Ishikawa (cell line): ENCODE measurements around the gene SLC28A3.

ENCODE experiments used
- CEBPB ChIP-seq: IDR thresholded peaks from 2 replicates; pipeline ENCODE4 v1.6.1; 2012
- CREB1 ChIP-seq: IDR thresholded peaks from 2 replicates; pipeline ENCODE4 v1.6.1; 2012; ENCODE audit warnings: low read depth
- EGR1 ChIP-seq: IDR thresholded peaks from 2 replicates; pipeline ENCODE4 v1.6.1; 2012
- EP300 ChIP-seq: IDR thresholded peaks from 2 replicates; pipeline ENCODE4 v1.6.1; 2012; ENCODE audit warnings: borderline replicate concordance
- FOXM1 ChIP-seq: IDR thresholded peaks from 2 replicates; pipeline ENCODE4 v1.6.1; 2012; ENCODE audit warnings: low read depth, borderline replicate concordance
- NFIC ChIP-seq: IDR thresholded peaks from 2 replicates; pipeline ENCODE4 v1.6.1; 2012
- RAD21 ChIP-seq: IDR thresholded peaks from 2 replicates; pipeline ENCODE4 v1.6.1; 2012; ENCODE audit warnings: low read depth
- TAF1 ChIP-seq: IDR thresholded peaks from 2 replicates; pipeline ENCODE4 v1.6.1; 2012; ENCODE audit warnings: low read depth, mild to moderate bottlenecking
- TCF12 ChIP-seq: IDR thresholded peaks from 2 replicates; pipeline ENCODE4 v1.6.1; 2012; ENCODE audit warnings: low read depth
- TEAD4 ChIP-seq: IDR thresholded peaks from 2 replicates; pipeline ENCODE4 v1.6.1; 2012
- YY1 ChIP-seq: IDR thresholded peaks from 2 replicates; pipeline ENCODE4 v1.6.1; 2012; ENCODE audit warnings: low read depth
- ZBTB7A ChIP-seq: IDR thresholded peaks from 2 replicates; pipeline ENCODE4 v1.6.1; 2012; ENCODE audit warnings: low read depth
- TF ChIP-seq, protein P1 (sequence below): IDR thresholded peaks from 2 replicates; pipeline ENCODE4 v1.6.1; 2012; ENCODE audit warnings: low read depth, mild to moderate bottlenecking
- TF ChIP-seq, protein P2 (sequence below): IDR thresholded peaks from 2 replicates; pipeline ENCODE4 v1.6.1; 2012
- TF ChIP-seq, protein P3 (sequence below): IDR thresholded peaks from 2 replicates; pipeline ENCODE4 v1.6.1; 2012

SLC28A3 gene

DNA sequence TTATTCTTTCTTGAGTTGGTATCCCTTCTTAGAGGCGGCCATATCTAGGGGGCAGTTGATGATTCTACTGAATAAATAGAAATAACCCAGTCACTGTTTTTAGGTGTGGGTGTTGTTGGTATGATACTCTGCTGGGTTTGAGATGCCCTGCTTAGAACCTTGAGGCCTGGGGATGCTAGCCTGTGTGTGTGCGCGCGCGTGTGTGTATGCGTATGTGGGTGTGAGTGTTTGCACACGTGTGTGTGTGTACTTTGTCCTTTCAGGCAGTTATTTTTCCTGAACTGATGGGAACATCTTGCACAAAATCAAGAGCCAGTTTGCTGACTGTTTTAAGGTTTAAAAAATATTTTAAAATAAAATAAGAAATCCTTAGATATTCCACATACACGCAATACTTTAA lies 3.3 kb downstream of the SLC28A3 start:
- TF ChIP-seq, protein P1, sequence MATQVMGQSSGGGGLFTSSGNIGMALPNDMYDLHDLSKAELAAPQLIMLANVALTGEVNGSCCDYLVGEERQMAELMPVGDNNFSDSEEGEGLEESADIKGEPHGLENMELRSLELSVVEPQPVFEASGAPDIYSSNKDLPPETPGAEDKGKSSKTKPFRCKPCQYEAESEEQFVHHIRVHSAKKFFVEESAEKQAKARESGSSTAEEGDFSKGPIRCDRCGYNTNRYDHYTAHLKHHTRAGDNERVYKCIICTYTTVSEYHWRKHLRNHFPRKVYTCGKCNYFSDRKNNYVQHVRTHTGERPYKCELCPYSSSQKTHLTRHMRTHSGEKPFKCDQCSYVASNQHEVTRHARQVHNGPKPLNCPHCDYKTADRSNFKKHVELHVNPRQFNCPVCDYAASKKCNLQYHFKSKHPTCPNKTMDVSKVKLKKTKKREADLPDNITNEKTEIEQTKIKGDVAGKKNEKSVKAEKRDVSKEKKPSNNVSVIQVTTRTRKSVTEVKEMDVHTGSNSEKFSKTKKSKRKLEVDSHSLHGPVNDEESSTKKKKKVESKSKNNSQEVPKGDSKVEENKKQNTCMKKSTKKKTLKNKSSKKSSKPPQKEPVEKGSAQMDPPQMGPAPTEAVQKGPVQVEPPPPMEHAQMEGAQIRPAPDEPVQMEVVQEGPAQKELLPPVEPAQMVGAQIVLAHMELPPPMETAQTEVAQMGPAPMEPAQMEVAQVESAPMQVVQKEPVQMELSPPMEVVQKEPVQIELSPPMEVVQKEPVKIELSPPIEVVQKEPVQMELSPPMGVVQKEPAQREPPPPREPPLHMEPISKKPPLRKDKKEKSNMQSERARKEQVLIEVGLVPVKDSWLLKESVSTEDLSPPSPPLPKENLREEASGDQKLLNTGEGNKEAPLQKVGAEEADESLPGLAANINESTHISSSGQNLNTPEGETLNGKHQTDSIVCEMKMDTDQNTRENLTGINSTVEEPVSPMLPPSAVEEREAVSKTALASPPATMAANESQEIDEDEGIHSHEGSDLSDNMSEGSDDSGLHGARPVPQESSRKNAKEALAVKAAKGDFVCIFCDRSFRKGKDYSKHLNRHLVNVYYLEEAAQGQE = no peak
- TF ChIP-seq TAF1 = no peak

DNA sequence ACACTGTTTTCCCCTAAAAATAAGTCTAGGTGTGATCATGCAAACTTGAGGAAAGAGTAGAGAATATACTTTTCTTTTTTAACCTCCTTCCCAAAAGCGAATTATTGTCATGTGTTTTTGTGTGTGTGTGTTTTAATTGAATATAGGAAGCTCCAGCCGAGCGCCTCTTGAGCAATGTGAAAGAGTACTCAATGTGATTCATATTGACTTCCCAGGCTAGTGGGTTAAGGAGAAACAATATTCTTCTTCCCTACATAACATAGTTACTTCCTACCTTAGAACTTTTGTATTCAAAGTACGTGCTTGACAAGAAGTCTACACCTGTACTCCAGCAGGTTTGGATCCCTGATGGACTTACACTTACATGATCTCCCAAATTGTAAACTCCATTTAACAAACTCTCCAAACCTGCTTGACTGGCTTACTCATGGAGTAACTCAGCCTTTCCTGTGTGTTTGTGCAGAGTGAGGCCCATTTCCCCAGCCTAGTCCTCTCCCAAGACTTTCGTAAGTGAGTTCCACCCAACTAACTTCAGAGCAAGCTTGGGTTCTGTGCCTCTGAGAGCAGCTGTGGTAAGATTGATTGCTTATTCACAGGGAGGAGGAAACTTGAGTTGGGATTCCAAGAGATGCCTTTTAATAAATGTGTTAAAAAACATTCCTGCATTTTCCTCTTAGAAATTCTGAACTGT lies 9.3 kb downstream of the SLC28A3 start:
- 0 out of 2 replicates have a peak, but pooled peaks have one; percentile 5 for TF ChIP-seq CEBPB
- no peak for TF ChIP-seq NFIC
- TF ChIP-seq CREB1 = no peak

DNA sequence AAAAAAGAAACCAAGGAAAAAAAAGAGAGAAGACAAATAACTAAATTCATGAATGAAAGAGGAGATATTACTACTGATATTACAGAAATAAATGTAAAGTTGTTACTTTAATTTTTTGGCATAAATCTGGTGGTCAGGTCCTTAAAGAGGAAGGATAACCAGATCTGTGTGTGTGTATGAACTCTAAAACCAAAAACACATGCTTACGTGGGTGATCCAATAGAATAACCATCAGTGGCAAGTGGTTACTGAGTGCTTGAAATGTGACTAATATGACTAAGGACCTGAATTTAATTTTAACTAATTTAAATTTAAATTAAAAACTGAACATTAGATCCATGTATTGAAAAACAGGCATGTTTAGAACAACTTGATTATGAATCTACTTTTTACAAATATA lies 10.3 kb downstream of the SLC28A3 start:
- TF ChIP-seq YY1 (no peak), EGR1 (no peak), ZBTB7A (no peak), CEBPB (no peak), FOXM1 (no peak), CREB1 (no peak), NFIC (no peak), TAF1 (no peak)
- TF ChIP-seq, protein P1 = no peak
- TF ChIP-seq, protein P2, sequence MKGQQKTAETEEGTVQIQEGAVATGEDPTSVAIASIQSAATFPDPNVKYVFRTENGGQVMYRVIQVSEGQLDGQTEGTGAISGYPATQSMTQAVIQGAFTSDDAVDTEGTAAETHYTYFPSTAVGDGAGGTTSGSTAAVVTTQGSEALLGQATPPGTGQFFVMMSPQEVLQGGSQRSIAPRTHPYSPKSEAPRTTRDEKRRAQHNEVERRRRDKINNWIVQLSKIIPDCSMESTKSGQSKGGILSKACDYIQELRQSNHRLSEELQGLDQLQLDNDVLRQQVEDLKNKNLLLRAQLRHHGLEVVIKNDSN = no peak

DNA sequence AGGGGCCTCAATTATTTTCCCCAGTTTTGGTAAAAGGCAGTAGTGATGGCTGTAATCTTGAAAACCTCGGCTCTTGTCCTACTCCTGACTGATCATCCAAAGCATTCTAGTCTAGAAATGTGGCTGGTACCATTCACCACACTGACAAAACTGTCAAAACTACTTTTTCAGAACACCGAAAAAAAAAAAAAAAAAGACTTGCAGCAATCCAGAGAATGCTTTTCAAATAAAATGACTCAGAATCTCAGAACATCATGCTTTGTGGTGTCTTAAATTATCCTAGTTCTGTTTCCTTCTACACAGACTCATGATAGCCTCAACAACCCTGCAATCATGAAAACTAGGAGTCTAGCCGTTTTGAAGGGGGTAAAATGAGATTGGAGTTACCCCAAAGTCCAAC lies 13.4 kb downstream of the SLC28A3 start:
- TF ChIP-seq TAF1 (no peak), TCF12 (no peak), RAD21 (no peak), NFIC (no peak), FOXM1 (no peak), EGR1 (no peak)
- TF ChIP-seq, protein P3, sequence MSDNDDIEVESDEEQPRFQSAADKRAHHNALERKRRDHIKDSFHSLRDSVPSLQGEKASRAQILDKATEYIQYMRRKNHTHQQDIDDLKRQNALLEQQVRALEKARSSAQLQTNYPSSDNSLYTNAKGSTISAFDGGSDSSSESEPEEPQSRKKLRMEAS = no peak

DNA sequence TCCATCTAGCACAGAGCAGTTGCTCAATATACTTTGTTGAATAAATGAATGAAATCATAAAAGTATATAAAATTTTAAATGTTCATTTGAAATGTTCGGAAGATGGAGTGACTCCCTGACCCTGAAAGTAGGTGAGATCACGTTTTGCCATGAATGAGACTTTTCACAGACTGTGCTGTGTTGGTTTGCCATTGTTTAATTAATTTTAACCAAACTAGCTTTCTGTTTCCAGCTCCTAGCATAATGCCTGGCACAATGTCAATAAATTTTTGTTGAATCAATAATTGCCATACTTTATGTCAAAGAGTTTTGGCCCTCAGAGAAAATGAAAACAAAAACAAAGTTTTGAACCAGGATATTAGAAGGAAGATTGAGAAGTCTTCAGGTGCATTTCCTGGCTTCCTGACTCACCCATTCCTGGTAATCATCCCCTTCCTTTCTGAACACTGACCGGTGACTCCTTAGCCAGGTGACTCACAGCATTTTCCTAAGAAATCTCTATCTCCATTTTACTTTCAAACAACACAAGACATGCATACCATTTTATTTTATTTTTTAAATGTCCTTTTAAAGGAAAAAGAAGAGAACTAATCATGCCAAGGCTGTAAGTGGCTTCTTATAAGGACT lies 15.1 kb downstream of the SLC28A3 start:
- TF ChIP-seq TEAD4 (no peak), RAD21 (no peak), FOXM1 (no peak)
- TF ChIP-seq, protein P2 = no peak

DNA sequence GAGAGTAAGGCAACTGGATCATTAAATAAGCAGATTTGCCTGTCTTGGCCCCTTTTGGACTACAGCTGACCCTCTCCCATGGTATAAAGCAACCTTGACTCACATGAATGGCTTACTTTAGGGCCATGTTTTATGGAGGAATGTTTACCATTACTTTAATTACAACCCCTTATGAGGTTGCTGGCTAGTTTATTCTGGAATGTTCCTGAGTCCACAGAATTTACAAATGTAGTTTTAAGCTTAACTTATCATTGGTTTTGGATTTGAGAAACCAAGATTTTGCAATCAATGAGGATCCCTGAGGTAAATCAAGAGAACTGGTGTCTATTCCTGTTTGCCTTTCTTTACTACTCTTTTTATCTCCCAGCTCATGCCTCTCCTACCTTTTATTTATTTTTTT lies 15.7 kb downstream of the SLC28A3 start:
- TF ChIP-seq TAF1 (no peak), TCF12 (no peak), YY1 (no peak), EGR1 (no peak), CREB1 (no peak), RAD21 (no peak), TEAD4 (no peak), NFIC (no peak), ZBTB7A (no peak), FOXM1 (no peak), EP300 (no peak), CEBPB (no peak)
- TF ChIP-seq, protein P1 = no peak
- TF ChIP-seq, protein P2 = no peak
- TF ChIP-seq, protein P3 = no peak
